ENCODE data around the gene KRT6C. TPM values are rescaled to one million over a fixed set of nuclear protein-coding genes. Genes with fewer than 3 reads are reported as not detected.
"Not testable (repeated sequence)": the region's sequence is repeated elsewhere in the genome, so short reads cannot be mapped to it uniquely, and the experiment has no call there.

Gene KRT6C
- total RNA-seq, 1 donor from 2014 or later = 2.6 TPM

DNA sequence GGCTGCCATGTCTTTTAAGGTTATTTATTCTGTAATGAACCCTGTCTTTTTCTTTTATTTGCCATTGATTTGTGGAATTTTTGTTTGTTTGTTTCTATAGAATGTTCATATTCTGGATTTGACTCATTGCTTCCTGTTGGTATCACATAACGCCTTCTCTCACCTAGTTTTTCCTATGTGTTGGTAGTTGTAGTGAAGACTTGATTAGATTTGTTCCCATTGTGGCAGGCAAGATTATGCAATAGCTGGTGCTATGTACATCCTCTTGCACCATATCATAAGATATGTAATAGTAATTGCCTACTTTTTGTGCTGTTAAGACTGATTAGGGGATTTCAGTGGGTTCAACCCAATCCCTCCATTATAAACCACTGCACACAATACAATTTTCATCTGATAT, 17.8 kb downstream of the KRT6C start:
- no peak for DNase-seq (ENCODE audit: low spot score)

DNA sequence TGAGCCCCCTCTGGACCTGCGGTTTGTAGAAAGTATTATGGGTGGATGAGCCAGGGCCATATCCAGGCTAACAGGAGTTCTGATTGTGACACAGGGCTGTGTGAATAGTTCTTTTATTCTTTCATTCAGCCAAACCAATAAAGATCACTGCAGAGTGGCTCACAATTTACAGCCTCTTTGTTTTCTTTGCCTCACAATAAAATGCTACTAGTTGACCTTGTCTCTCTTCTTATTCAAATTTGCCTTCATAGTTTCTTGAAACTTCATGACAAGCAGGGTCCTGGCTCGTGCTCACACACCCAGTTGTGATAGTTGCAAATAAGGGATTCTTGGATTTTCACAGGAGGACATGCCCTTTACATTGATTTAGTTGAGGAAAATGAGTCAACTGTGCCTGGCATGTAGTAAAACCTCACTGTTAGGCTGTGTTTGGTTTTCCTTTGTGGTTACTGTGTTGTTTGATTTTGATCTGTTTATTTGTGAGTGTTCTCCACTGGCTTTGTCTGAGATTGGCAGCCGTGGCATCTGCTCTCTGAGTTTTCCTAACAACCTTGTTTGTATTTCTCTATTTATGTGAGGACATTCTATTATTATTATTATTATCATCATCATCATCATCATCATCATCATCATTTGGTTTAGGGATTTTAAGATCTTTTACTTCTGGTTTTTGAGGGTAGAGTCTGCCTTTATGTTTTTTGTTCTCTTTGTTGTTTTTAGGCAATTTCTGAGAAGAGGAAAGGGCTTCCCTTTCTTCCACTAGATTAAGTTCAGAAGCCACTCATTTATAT, 19.0 kb downstream of the KRT6C start:
- DNase-seq (ENCODE audit: low spot score) = no peak

DNA sequence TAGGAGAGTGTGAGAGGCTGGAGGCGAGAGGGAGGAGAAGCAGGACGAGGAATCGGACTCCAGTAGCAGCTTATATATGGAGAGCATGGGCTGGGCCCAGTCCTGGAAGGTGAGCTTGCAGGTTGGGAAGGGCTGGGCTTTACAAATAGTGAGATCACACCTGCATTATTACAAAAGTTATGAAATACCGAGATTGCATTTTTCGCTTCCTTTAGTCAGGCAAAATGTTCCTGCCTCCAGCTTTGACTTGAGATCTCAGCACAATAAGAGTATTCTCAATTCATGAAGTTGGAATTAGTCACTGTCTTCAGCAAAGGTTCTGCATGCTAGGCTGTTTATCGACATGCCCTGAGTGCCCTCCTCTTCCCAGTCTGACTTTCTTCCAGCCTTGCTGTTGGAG, 21.5 kb downstream of the KRT6C start, which contains the start of gene KRT6B:
Gene KRT6B, minus strand, starts transcription at position 46 of the 400 bp plus-strand sequence. CDS start 68 bp downstream, outside the sequence.
- no peak for DNase-seq (ENCODE audit: low spot score)

DNA sequence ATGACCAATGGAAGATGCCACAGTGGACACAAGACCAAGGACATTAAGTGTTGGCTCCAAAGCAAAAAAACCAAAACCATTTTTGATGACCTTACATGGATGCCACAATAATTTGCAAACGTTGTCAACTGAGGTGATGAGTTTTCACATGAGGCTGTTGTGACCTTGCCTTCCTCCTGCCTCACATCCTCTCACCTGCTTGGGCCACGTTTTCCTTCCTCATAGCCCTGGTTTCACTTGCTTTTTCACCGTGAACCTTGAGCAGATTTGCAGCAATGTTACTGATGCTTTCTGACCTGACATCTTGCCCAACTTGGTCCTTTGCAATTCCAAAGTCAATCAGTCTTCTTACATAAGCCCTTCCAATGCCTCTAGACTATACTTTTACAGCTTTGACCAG, 25.4 kb downstream of the KRT6C start:
- no peak for DNase-seq (ENCODE audit: low spot score)

DNA sequence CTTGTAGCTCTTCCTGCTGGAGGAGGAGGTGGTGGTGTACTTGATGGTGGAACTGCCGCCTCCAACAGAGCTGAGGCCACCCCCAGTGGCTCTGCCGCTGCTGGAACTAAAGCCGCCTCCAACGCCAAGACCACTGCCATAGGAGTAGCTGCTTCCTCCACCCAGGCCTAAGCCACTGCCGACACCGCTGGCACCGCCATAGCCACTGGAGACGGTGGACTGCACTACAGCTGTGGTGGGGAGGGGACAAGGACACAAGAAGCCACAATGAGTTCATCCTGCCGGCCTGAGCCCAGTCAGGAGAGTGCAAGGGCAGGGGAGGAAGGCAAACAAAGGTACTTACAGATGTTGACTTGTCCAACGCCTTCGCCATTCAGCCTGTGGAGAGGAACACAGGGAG, 26.4 kb downstream of the KRT6C start:
- DNase-seq (ENCODE audit: low spot score) = not testable (repeated sequence)

DNA sequence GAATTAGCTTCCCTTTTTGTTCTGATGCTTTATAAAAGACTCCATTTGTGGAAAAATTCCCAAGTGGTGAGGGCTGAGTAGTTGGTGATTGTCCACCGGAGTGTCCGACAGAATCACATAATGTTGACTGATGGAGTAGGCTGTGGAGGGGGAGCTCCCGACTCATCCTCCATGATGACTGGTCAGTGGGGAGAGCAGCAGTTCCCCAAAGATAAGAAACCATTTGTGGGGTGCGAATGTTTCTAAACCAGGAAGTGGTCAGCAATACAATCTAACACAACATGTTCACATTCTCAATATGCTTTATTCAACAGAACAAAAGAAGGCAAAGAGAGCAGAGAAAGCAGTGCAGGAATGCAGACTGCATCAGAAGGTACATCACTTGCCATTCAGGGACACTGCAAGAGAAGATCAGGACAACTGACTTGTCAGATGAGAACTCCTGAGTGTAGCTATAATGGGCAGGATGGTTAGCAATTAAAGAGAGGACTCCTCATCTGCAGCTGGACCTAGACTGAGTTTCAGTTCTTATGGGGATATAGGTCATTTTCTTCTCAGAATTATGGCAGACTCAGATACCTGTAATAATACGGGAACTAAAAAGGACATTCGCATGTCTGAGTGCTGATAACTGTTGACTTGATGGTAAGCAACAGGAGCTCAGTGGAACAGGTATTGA, 27.1 kb downstream of the KRT6C start:
- DNase-seq (ENCODE audit: low spot score) = no peak

DNA sequence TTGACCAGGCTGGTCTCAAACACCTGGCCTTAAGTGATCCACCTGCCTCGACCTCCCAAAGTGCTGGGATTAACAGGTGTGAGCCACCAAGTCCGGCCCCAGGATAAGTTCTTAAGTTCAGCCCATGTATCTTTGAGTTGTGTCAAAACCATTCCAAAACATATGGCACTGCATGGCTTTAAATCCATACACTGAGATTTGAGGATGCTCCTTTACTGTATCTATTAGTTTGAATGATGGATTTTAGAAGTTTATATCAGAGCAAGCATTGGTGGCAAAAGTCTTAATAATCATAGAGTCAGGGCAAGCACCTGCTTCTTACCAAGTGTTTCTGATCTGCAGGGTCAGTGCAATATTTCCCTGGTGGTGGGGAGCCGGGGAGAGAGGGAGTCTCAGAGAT, 27.7 kb downstream of the KRT6C start:
- DNase-seq (ENCODE audit: low spot score) = no peak

DNA sequence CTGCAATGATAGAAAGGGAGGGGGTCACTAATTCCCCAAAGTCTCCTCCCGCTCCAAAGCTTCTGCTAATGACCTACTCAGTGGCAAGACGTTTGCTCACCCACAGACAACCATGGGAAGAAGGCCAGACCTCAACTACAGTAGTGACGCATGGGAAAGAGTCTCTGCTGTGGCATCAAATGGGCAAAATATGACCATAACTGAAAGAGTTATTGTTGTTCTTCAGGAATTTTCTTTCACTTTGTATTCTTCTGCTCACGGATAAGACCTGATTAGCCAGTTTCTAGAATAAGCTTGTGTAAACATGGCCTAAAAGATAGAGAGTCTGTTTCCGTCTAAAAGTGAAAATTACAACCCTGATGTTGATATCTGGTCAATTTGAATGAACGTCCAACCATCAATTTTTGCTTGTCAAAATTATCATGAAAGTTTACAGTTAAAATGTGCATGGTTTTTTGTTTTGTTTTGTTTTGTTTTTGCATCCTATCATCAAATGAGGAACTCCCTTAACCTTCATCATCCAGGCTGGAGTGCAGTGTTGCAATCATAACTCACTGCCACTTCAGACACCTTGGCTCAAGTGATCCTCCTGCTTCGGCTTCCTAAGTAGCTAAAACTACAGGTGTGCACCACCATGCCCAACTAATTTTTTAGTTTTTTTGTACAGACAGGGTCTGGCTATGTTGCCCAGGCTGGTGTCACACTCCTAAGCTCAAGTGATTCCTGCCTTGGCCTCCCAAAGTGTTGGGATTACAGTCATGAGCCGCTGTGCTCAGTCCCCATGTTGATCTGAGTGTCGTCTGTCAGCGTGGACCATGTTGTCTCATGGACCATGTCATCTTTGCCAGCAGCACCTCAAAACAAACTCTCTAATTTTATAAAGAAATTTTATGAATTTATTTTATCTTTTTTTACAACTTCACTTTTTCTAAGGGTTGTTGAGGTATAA, 28.7 kb downstream of the KRT6C start:
- no peak for DNase-seq (ENCODE audit: low spot score)

DNA sequence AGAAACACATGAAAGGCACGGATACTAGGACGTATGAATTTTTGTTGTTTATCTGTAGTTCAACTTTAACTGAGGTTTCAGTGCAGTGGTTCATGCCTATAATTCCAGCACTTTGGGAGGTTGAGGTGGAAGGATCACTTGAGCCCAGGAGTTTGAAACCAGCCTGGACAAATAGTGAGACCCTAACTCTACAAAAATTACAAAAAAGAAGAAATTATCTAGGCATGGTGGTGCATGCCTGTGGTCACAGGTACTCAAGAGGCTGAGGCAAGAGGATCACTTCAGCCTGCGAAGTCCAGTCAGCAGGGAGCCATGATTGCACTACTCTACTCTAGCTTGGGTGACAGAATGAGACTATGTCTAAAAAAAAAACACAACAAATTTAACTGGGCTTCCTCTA, 29.6 kb downstream of the KRT6C start:
- no peak for DNase-seq (ENCODE audit: low spot score)

DNA sequence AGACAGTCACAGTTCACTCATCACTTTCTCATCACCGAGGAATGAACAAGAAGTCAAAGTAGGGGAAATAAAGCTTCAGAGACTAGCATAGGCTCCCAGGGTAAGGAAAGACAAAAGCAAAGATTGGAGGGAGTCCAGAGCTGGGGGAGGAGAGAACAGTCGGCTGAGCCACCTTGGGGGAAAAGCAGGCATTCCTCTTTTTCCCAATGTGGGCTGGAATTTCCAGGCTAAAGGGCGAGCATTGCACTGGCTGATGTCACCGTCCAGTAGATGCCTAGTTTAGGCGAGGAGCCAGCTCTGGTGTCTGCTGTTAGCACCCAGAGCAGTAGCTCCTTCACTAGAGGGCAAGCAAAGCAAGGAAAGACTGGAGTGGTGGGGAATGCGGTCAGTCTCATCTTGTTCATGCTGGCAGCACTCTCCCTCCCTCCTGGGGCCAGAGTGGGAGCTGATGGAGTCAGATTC, 31.0 kb downstream of the KRT6C start:
- peak; percentile 55 for DNase-seq (ENCODE audit: low spot score)

DNA sequence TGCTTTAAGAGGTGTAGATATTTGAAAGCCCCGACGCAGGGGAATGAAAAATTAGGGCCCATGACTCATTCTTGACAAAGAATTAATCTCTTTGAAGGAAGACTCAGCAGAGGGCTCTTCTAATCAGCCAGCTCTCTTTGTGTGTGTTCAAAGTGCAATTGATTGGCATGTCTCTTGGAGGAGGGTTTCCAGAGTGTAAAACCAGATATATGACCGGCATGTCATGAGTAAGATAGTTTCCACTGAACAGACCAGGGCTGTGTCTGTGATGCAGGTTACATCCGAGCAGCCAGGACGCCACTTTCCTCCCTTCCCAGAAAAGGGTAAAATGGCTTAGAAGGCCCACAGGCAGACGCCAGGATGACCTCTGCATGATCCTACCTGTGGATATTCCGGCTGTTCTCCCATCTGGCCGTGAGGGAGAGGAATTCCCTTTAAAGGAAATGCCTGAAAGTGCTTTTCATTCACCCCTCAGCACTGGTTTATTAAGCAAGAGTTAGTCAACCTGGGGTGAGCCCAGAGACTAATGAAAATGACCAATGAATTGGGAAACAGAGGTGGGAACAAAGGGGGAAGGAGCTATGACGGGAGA, 32.2 kb downstream of the KRT6C start:
- peak; percentile 45 for DNase-seq (ENCODE audit: low spot score)

DNA sequence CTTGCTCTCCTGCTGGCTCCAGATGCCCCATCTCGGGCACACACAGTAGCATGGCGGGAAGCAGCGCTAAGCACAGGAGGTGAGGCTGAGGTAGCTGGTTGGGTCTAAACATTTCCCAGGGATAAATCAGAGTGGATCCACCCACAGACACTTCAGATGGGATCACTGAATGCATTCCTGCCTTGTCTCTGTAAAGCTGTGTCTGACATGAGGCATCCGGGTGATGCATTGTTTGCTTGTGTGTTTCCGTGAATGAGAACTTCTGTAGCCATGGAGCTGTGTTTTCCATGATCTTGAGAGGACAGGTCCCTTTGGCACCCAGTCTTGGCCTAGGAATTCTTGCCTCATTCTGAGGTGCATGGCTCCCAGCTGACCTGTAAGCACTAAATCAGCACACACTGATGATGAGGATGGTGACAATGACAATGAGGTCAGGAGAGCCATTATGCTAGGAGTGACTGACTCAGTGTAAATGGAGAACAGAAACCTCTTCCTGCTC, 32.7 kb downstream of the KRT6C start:
- peak; percentile 84 for DNase-seq (ENCODE audit: low spot score)

DNA sequence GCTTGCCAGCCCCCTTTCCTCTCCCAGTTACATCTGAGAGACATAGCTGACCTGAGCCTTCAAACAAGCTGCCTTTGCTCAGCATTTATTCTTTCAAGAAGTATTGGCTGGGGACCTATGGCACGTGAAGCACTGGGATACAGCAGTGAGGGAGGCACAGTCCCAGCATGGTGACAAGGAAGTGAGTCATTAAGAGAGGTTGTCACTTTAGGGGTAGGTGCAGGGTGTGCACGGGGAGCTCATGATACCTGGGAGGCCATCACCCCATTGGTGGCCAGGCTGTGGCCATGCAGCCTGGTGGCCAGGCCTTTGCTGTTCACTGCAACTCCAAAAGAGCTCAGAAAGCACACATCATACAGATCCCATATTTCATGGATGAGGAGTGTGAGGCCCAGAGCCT, 33.8 kb downstream of the KRT6C start:
- DNase-seq (ENCODE audit: low spot score) = no peak

DNA sequence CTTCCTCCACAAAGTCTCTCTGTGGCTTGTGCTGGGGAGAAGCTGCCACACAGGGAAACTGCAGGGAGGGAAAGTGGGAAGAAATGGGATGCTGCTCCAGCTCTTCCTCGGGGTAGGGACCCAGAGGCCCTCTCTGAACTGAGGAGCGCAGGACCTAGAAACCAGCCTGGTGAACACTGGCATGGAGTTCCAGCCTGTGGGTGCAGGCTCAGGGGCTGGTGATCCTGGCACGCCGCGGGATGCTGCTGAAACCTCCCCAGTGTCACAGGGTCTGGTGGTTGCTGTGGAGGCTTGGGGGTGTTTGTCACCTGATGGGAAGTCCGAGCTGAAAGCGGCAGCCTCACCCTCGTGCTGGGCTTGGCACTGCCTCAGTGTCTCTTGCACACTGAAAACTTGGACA, 34.2 kb downstream of the KRT6C start:
- no peak for DNase-seq (ENCODE audit: low spot score)

DNA sequence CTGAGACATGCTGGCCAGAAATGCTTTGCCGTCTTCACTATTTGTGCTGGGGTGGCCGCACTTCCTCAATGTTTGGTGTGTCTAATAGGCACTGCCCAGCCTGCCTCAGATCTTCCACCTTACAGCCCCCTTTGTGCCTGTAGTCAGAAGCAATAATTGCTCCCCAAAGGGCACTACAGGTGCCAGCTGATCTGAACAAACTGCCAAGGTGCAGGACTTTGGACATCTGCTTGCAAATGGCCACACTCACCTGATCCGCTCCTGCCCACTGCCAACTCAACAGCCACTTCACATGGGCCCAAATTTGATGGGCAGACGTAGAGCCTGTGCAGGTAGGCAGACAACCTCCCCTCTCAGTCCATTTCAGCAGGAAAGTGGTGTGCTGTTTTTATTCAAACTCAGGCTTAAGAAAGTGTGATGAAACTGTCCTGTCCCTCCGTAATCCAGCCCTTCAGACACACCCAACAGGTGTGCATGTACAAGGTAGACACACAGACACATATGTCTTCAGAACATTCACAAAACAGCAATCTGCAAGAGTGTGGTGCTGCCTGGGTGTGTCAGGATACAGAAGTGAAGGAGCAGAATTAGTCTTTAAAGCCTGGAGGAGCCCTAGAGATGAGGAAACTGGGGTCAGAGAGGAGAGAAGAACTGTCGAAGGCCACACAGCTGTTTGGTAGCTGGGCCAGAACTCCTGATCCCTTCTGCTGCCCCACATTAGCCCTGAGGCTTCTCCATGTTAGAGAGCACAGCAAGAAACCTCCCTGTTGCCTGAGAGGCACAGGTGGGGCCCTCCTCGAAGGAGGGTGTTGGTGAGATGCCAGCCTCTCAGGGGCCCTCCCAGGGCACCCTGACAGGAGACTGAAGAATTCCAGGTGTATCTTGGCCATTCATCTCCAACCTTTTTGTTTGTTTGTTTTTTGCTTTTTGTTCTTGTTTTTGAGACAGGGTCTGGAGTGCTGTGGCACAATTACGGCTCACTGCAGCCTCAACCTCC, 35.0 kb downstream of the KRT6C start:
- no peak for DNase-seq (ENCODE audit: low spot score)

DNA sequence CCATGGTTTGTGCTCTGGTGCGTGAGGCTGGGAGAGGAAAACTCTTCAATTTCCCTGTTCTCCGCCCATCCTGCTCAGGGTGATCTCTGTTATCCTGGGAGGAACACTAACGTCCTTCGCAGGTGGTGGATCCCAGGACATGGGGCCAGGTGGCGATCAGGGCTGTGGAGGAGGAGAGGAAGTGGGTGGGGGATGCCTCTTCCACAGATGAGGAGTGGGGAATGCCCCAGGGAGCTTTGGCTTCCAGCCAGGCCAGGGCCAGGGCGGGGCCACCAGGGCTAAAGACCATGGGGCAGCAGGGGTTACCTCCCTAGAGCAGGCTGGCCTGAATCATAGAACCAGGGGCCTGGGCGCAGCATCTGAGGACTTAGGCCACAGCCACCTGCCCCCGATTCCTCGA, 36.1 kb downstream of the KRT6C start:
- no peak for DNase-seq (ENCODE audit: low spot score)

DNA sequence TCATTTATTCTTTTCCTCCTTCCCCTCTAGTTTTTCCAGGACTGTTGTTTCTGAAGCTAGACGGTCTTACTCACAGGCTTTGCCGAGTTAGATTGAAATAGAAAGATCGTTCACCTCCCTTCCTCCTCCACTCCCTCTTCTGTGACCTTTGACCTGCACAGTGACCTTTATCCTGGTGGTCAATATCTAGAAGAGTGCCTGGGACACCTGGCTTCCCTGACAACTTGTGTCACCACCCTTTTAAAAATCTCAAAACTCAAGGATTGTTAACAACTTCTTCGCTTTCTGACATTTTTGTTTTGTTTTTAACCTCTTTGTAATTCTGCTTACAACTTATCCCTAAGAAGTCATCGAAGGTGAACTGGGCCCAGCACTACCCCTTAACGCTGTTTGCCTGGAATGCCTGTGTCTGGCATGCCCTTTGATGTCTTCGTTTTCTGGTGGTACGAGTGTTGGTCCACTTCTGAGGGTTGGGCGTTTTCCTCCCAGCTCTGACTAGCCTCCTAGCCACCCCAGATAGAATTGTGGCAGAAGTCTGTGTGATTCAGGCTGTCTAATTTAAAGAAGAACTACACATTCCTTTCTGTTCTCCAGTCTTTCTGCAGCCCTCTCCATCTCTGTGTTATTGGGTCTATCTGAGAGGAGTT, 36.7 kb downstream of the KRT6C start:
- no peak for DNase-seq (ENCODE audit: low spot score)

DNA sequence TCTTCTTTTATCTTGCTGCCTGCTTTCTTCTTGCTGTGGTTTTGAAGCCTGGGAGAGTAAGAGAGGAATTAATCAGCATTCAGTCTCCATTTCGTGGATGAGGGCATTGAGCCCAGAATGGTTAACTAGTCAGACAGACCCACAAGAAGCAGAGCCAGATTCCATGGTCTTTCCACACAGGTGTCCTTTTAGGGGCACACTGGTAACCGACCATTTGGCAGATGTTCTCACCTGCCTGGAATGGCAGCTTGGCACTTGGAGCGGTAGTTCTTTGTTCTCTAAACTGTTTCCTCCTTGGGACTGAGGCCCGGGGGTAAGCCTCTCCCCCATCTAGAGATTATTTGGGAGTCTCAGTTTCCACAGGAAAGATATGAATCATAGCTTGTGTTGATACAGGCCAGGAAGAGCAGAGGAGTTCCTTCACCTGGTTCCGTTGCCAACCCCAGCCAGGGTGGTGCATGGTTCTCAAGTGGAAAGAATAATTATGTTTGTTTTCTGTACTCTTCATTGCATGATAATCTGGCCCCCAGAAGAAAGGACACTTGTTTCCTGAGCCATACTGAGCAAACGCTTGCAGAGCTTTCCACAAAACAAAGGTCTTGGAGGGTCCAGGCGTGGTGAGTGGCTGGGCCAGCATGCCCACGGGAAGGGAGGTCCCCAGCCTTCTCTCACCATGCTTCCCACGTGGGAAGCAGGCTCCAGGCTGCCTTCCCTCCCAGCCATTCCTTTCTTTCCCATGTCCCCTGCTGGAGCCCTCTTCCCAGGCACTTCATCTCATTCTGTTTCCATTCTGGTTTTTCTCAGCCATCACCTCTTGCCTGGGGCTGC, 37.4 kb downstream of the KRT6C start:
- DNase-seq (ENCODE audit: low spot score) = peak; percentile 98

DNA sequence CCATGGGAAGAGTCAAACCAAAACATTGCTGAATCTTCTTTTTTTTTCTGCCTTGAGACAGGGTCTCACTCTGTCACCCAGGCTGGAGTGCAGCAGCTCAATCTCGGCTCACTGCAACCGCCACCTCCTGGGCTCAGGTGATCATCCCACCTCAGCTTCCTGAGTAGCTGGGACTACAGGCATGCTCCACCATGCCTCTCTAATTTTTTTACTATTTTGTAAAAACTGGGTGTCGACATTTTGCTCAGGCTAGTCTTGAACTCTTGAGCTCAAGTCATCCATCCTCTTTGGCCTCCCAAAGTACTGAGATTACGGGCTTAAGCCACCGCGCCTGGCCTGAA, 38.0 kb downstream of the KRT6C start:
- no peak for DNase-seq (ENCODE audit: low spot score)

Data from umbilical cord (tissue), 2 donors.